Ishikawa (cell line): ENCODE measurements around the gene TMIGD3.

ENCODE experiments used
- CEBPB ChIP-seq: IDR thresholded peaks from 2 replicates; pipeline ENCODE4 v1.6.1; 2012
- CREB1 ChIP-seq: IDR thresholded peaks from 2 replicates; pipeline ENCODE4 v1.6.1; 2012; ENCODE audit warnings: low read depth
- EP300 ChIP-seq: IDR thresholded peaks from 2 replicates; pipeline ENCODE4 v1.6.1; 2012; ENCODE audit warnings: borderline replicate concordance
- FOXM1 ChIP-seq: IDR thresholded peaks from 2 replicates; pipeline ENCODE4 v1.6.1; 2012; ENCODE audit warnings: low read depth, borderline replicate concordance
- MAX ChIP-seq: IDR thresholded peaks from 2 replicates; pipeline ENCODE4 v1.6.1; 2012
- NFIC ChIP-seq: IDR thresholded peaks from 2 replicates; pipeline ENCODE4 v1.6.1; 2012
- RAD21 ChIP-seq: IDR thresholded peaks from 2 replicates; pipeline ENCODE4 v1.6.1; 2012; ENCODE audit warnings: low read depth
- REST ChIP-seq: IDR thresholded peaks from 2 replicates; pipeline ENCODE4 v1.6.1; 2012; ENCODE audit warnings: low read depth, mild to moderate bottlenecking
- TAF1 ChIP-seq: IDR thresholded peaks from 2 replicates; pipeline ENCODE4 v1.6.1; 2012; ENCODE audit warnings: low read depth, mild to moderate bottlenecking
- TCF12 ChIP-seq: IDR thresholded peaks from 2 replicates; pipeline ENCODE4 v1.6.1; 2012; ENCODE audit warnings: low read depth
- TEAD4 ChIP-seq: IDR thresholded peaks from 2 replicates; pipeline ENCODE4 v1.6.1; 2012
- USF1 ChIP-seq: IDR thresholded peaks from 2 replicates; pipeline ENCODE4 v1.6.1; 2012
- YY1 ChIP-seq: IDR thresholded peaks from 2 replicates; pipeline ENCODE4 v1.6.1; 2012; ENCODE audit warnings: low read depth
- ZBTB7A ChIP-seq: IDR thresholded peaks from 2 replicates; pipeline ENCODE4 v1.6.1; 2012; ENCODE audit warnings: low read depth

TMIGD3 gene

GRCh38 chr1:111486431-111486830 is 17.0 kb downstream of the TMIGD3 start:
- TF ChIP-seq TCF12 (no peak), REST (no peak), NFIC (no peak), YY1 (no peak), CEBPB (no peak), EP300 (no peak), USF1 (no peak), RAD21 (no peak), MAX (no peak), TAF1 (no peak), FOXM1 (no peak), CREB1 (no peak), TEAD4 (no peak)

DNA sequence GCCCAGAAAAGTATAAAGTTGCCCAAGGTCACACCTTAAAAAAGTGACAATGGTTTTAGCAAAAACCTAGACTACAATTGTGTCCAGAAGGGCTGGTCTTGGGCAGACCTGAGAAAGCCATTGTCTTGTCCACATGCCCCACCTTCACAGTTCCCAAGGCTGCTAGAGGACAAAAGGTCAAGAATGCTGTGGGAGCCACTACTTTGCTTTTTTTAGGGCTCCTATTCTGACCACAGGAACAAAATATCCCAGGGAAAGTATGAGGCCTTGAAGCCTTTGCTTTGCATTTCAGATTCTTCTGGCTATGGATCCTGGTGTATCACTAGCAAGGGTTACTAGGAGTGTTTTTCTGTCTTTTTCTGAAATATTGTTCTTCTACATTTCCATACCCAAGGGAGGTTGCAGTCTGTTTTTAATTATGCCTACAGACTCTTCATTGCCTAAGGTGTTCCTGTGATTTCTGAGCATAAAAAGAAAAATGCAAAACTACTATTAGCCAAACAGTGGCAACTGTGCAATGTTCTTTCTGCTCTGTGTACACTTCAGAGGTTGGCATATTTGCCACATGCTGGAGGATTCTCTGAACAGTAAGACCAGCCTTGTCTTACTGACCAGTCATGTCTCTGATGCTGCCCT is 18.9 kb downstream of the TMIGD3 start:
- no peak for TF ChIP-seq REST
- no peak for TF ChIP-seq TEAD4
- no peak for TF ChIP-seq CREB1
- TF ChIP-seq RAD21, result no peak

GRCh38 chr1:111483876-111484275 is 19.6 kb downstream of the TMIGD3 start:
- no peak for TF ChIP-seq CEBPB
- TF ChIP-seq REST, result no peak
- no peak for TF ChIP-seq NFIC

DNA sequence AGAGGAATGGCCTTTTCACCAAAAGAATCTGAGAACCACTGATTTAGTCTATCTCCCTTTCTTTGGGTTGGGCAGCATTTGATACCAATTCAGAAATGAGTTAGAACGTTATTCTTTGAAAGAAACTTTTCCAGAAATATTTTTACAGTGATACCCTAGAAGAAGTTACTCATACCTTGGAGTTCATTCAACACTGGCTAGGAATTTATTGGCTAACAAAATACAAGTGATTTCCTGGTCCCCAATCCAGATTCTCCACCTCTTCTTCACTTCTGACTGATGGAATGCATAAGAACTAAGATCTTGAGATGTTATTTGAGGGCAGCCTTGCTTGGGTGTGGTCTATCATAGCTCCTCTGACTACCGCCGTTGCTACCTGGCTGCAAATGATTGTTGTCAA is 20.3 kb downstream of the TMIGD3 start:
- no peak for TF ChIP-seq TEAD4
- TF ChIP-seq MAX, result no peak
- TF ChIP-seq CEBPB, result no peak
- TF ChIP-seq TCF12, result no peak
- TF ChIP-seq USF1, result no peak
- TF ChIP-seq EP300, result no peak
- TF ChIP-seq REST, result no peak
- TF ChIP-seq RAD21, result no peak
- no peak for TF ChIP-seq FOXM1
- no peak for TF ChIP-seq ZBTB7A
